Right kidney (tissue), 9 donors: ENCODE measurements around the gene AADAC.
A peak's percentile ranks its signal among the peaks of the same experiment; 100 is the strongest.
"Not testable (repeated sequence)": the region's sequence is repeated elsewhere in the genome, so short reads cannot be mapped to it uniquely, and the experiment has no call there.

Experiments
- DNase-seq: peaks from one replicate; pipeline ENCODE4 v3.0.0-alpha.2; 2016
- long read RNA-seq, 8 donors: transcript quantifications; one replicate each; lab custom pipeline, GENCODE V29; 2026

Gene AADAC, protein sequence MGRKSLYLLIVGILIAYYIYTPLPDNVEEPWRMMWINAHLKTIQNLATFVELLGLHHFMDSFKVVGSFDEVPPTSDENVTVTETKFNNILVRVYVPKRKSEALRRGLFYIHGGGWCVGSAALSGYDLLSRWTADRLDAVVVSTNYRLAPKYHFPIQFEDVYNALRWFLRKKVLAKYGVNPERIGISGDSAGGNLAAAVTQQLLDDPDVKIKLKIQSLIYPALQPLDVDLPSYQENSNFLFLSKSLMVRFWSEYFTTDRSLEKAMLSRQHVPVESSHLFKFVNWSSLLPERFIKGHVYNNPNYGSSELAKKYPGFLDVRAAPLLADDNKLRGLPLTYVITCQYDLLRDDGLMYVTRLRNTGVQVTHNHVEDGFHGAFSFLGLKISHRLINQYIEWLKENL
- long read RNA-seq, donor 1, partial matches to known transcripts: 0 of 1 reads
- long read RNA-seq, donor 1, other reads (novel, unspliced or antisense): 0 of 1 reads
- long read RNA-seq, donor 2: 0 reads
- long read RNA-seq, donor 3: 0 reads
- long read RNA-seq, donor 4: 0 reads
- long read RNA-seq, donor 5: 0 reads
- long read RNA-seq, donor 6: 0 reads
- long read RNA-seq, donor 7: 0 reads
- long read RNA-seq, donor 8: 0 reads

DNA sequence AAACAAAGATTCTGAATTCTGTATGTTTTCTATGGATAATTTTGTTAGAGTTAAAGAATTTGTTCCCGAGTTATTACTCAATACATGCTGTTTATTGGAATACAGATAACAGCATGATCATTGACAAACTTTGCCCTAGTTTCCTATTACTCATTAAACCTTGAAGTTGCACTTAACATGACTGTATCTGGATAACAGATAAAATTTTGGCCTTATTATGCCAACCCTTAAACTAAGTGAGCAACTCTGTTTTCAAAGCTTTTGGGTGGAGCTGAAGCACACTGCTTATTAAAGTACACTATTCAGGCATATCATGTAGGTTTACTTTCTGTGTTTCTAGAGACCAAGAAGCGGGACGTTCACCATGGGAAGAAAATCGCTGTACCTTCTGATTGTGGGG, at the start of gene AADAC:
TSS of gene AADAC (plus strand) at position 318 of the 400 bp plus-strand sequence. CDS start at position 365, 47 bp downstream.
- DNase-seq: no peak

GRCh38 chr3:151764699-151765098, 49.2 kb upstream of the AADAC start:
- not testable (repeated sequence) for DNase-seq

DNA sequence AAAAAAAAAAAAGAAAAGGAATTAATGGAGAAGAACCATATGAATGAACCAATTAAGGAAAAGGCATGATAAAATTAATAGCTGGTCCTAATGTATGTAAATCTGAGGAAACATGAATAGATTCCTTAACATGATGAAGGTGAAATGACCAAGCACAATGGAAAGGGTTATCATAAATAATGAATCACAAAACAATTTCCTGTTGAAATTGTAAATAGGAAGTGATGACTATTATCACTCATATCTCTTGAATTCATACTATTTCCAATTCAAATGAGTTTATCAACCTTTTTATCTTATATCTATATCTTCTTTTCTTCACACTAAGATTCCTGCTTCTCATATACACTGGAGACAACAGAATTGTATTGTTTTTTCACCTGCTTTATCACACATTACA, 48.2 kb upstream of the AADAC start:
- DNase-seq: no peak

DNA sequence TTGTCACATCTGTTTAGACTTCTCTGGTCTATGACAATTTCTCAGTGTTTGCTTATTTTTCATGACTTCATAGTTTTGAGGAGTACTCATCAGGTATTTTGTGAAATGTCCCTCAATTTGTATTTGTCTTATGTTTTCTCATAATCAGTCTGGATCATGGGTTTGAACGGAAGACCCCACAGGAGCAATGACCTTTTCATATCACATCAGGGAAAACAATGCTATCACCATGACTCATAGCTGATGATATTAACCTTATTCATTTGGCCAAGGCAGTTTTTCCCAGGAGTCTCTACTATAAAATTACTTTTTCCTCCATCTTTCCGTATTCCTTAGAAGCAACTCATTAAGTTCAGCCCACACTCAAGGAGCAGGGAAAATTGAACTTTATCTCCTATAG, 47.5 kb upstream of the AADAC start:
- DNase-seq: no peak

GRCh38 chr3:151768393-151768930, 45.5 kb upstream of the AADAC start:
- DNase-seq: no peak

DNA sequence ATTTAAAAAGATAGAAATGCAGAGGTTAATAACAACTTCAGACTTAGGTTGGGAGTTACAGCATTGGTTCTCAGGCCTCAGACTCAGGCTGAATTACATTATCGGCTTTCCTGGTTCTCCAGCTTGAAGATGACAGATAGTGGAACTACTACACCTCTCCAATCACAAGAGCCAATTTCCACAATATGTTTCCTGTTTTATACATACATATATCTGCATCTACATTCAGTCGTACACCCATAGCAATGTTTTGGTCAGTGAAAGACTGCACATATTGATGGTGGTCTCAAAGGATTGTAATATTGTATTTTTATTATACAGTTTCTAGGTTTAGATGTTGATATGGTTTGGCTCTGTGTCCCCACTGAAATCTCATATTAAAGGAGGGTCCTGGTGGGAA, 44.7 kb upstream of the AADAC start:
- DNase-seq: no peak

DNA sequence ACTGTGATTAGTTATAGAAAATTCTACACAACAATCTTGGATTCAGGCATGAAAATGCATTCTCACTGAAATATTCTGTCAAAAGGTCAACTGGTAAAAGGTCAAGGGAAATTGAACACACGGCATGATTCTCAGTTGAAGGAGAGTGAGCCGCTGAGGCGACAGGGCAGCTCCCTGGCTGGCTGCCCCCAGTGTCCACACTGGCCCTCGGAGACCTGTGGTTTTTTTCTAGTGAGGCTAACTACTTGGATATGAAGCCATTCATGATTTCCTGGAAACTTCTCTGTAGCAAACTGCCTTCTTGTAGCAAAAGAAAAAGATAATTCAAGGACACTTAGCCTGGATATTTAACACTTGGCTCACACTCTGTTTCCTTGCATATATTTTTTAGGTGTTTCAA, 43.0 kb upstream of the AADAC start:
- peak; percentile 16 for DNase-seq

- no peak for DNase-seq
Measured at GRCh38 chr3:151772825-151773480, 41.0 kb upstream of the AADAC start.

GRCh38 chr3:151774235-151774634, 39.7 kb upstream of the AADAC start:
- no peak for DNase-seq

DNA sequence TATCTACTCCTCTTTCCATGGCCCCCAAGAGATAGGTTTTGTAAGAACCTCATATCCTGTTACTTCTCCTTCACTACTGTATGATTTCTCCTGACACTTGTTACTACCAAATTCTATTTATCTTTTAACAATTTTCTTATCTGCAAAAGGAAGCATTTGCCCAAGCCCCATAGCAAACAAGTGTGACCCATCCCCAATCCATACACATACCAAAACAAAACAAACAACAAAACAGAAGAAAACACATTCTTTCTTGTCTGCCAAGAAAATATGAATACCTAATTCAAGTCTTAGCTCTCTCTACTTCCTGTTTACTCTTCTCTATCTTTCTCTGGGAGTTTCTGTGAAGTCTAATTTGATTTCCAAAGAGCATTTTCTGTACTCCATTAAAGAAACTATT, 39.0 kb upstream of the AADAC start:
- no peak for DNase-seq

- no peak for DNase-seq
Measured at GRCh38 chr3:151775314-151776258, 38.3 kb upstream of the AADAC start.

DNA sequence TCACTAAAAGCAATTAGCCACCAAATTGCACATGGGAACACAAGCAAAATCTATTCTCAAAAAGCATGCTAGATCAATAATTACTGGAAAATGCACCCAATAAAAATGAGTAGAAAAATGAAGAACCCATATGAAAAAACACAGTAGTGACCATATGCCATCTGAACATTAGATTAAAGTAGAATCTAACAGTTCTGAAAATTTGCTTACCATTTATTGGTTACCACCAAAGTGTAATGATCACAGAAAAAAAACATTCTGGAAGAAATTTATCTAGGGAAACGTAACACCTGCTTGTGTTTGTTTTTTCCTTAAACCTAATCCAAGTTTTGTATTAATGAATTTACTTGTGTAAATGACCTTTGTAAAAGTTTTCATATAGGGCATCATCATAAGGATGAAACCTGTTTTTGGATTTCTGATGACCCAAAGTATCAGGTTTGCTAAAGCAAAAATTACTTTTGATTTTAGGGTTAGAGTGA, 37.6 kb upstream of the AADAC start:
- no peak for DNase-seq

DNA sequence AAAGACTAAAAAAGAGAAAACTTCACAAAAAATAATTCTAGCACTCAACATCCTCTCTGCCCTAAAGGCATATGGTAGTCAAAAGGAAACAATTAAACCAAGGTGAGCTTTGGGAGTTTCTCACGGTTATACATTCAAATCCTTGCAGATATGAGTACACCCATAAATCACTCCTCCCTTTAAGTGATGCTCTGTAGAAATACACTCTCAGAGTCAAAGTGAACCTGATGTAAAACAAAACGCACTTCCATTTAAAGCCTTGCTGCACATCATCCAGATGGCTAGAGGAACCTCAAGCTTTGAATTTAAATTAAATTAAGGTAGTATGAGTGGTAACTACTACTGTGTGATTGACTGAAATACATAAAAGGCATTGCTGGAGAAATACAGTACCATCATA, 36.0 kb upstream of the AADAC start:
- no peak for DNase-seq

- DNase-seq: no peak
Measured at GRCh38 chr3:151787626-151788025, 26.3 kb upstream of the AADAC start.

DNA sequence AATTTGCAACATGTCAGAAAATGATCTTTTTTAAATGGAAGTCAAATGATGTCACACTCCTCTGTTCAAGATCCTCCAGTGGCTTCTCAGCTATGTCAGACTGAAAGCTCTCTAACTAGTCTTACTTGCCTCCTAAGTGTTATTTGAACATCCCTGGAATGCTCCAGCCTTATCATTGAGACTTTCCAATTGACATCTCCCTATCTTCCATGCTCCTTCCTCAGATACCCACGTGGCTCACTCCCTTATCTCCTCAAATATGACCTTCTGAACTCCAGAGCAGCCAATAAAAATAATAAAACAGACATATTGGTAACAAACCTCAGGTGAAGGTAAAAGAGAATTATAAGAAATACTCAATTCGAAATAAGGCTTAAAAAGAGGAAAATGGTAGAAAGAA, 25.5 kb upstream of the AADAC start:
- no peak for DNase-seq

GRCh38 chr3:151789853-151790463, 24.0 kb upstream of the AADAC start:
- no peak for DNase-seq

DNA sequence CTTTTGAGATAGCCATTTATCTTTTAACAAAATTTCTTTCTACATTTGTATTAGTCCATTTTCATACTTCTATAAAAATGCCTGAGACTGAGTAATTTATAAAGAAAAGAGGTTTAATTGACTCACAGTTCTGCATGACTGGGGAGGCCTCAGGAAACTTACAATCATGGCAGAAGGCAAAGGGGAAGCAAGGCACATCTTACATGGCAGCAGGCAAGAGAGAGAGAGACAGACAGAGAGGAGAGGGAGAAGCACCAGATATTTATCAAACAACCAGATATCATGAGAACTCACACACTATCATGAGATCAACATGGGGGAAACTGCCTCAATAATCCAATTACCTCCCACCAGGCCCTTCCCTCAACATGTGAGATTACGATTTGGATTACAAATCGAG, 23.2 kb upstream of the AADAC start:
- not testable (repeated sequence) for DNase-seq

- DNase-seq: no peak
Measured at GRCh38 chr3:151792411-151792810, 21.5 kb upstream of the AADAC start.

GRCh38 chr3:151793636-151794035, 20.3 kb upstream of the AADAC start:
- DNase-seq: no peak

- no peak for DNase-seq
Measured at GRCh38 chr3:151794080-151794479, 19.8 kb upstream of the AADAC start.

- DNase-seq: no peak
Measured at GRCh38 chr3:151795276-151795675, 18.6 kb upstream of the AADAC start.
